Testis (tissue), 3 donors: ENCODE data around the gene PRR30. TPM values are rescaled to one million over a fixed set of nuclear protein-coding genes. Genes with fewer than 3 reads are reported as not detected.
"Not testable (repeated sequence)": the region's sequence is repeated elsewhere in the genome, so short reads cannot be mapped to it uniquely, and the experiment has no call there.

ENCODE experiments used
- DNase-seq: peaks from one replicate; pipeline ENCODE4 v3.0.0-alpha.2; 2019
- H3K27ac ChIP-seq, 2 donors: fragments of 200-600 bp; sonication (generic); one replicate each; pipeline ENCODE4 v1.5.1; 2019
- H3K27me3 ChIP-seq: fragments of 200-600 bp; sonication (generic); one replicate; pipeline ENCODE4 v1.5.1; 2019
- H3K36me3 ChIP-seq: fragments of 200-600 bp; sonication (generic); one replicate; pipeline ENCODE4 v1.5.1; 2017; ENCODE audit warnings: low read depth; ENCODE audit errors: missing control alignments
- H3K4me1 ChIP-seq: fragments of 200-600 bp; sonication (generic); one replicate; pipeline ENCODE4 v1.5.1; 2019
- H3K4me3 ChIP-seq, 2 donors: fragments of 200-600 bp; sonication (generic); one replicate each; pipeline ENCODE4 v1.5.1; 2017 to 2019
- H3K9me3 ChIP-seq: fragments of 200-600 bp; sonication (generic); one replicate; pipeline ENCODE4 v1.5.1; 2017
- POLR2A ChIP-seq: fragments of 450-650 bp; IDR thresholded peaks from one replicate; pipeline ENCODE4 v1.6.1; 2017; ENCODE audit warnings: antibody characterized with exemption, mild to moderate bottlenecking, moderate library complexity
- WGBS, 2 donors: methylation state at CpG; one replicate each; pipeline ENCODE4 v1.1.5; 2018; 5-methylcytosine and 5-hydroxymethylcytosine counted together
- intact Hi-C: fragments of 100-400 bp; cut with DNase I; formaldehyde crosslinking; loops from one replicate; pipeline ENCODE4 v1.15.1; 2023; ENCODE audit warnings: low total_unique reads
- polyA plus RNA-seq: library from polyadenylated mRNA; stranded (reverse); fragments of 350-450 nt; fragmentation: Illumina TruSeq; extraction: RNeasy Lipid Tissue Mini Kit (QIAGEN cat#74804); gene quantifications from one replicate; pipeline ENCODE4 v1.2.3, GENCODE V29; 2014; ENCODE audit warnings: low read depth, low replicate concordance; ENCODE audit not compliant: insufficient read depth
- total RNA-seq, 2 donors: library from RNA; depleted of rRNA; stranded (reverse); fragments of >200 nt; gene quantifications; one replicate each; pipeline ENCODE4 v1.2.3, GENCODE V29; 2016
- TF ChIP-seq, protein P1 (sequence below), 3 experiments: fragments of 450-650 bp in 2 of 3; fragments of 200-600 bp in 1 of 3; sonication (generic) in 1 of 3; IDR thresholded peaks; one replicate each; pipeline ENCODE4 v1.5.1; 2016 to 2019; ENCODE audit warnings: antibody characterized with exemption in 3 of 3, mild to moderate bottlenecking in 2 of 3, moderate library complexity in 1 of 3

PRR30 gene
- total and polyA plus RNA-seq, 3 donors from 2014 or later = 12.8 to 153 (median 55.4) TPM

DNA sequence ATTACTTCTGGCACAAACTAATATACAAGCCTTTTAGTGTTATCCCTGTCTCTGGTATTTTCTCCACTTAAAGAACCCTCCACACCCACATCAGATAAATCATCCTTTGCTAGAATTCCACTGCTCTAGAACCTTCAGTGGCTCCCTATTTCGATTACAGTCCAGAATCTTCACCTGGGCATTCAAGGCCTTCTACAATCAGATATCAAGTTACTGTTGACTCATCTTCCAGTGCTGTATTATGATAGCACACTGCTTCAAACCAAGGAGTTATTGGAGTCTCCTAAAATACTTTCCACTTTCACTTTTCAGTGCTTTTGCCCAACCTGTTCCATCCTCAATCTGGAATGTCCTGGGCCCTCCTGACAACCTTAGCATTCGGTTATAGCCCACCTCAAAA lies 23.7 kb downstream of the PRR30 start:
- WGBS, 2 donors = 80 to 91% methylated on average over 2 of the region's 2 CpGs
- Histone ChIP-seq H3K27ac (no peak overlapping the region), H3K36me3 (no peaks in the 10 kb centered on the region), H3K4me1 (no peaks in the 10 kb centered on the region), H3K27me3 (no peaks in the 10 kb centered on the region), H3K4me3 (no peak overlapping the region), H3K9me3 (no peaks in the 10 kb centered on the region)
- TF ChIP-seq POLR2A = no peak
- TF ChIP-seq, protein P1, sequence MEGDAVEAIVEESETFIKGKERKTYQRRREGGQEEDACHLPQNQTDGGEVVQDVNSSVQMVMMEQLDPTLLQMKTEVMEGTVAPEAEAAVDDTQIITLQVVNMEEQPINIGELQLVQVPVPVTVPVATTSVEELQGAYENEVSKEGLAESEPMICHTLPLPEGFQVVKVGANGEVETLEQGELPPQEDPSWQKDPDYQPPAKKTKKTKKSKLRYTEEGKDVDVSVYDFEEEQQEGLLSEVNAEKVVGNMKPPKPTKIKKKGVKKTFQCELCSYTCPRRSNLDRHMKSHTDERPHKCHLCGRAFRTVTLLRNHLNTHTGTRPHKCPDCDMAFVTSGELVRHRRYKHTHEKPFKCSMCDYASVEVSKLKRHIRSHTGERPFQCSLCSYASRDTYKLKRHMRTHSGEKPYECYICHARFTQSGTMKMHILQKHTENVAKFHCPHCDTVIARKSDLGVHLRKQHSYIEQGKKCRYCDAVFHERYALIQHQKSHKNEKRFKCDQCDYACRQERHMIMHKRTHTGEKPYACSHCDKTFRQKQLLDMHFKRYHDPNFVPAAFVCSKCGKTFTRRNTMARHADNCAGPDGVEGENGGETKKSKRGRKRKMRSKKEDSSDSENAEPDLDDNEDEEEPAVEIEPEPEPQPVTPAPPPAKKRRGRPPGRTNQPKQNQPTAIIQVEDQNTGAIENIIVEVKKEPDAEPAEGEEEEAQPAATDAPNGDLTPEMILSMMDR (IDR thresholded peaks at IDR 0.05) = no peak
- no peak for DNase-seq
- intact Hi-C loops = no loop called here

- H3K27ac ChIP-seq, H3K27me3 ChIP-seq, DNase-seq, H3K36me3 ChIP-seq, intact Hi-C loops, H3K9me3 ChIP-seq, H3K4me1 ChIP-seq: not testable (repeated sequence)
- H3K4me3 ChIP-seq = peak overlapping the region; percentile 26 to 27
- 51 to 55% methylated on average over 18 to 49 of the region's 49 CpGs for WGBS, 2 donors
These were observed 27.7 kb downstream of the PRR30 start for GRCh38 chr2:27111392-27112078.

DNA sequence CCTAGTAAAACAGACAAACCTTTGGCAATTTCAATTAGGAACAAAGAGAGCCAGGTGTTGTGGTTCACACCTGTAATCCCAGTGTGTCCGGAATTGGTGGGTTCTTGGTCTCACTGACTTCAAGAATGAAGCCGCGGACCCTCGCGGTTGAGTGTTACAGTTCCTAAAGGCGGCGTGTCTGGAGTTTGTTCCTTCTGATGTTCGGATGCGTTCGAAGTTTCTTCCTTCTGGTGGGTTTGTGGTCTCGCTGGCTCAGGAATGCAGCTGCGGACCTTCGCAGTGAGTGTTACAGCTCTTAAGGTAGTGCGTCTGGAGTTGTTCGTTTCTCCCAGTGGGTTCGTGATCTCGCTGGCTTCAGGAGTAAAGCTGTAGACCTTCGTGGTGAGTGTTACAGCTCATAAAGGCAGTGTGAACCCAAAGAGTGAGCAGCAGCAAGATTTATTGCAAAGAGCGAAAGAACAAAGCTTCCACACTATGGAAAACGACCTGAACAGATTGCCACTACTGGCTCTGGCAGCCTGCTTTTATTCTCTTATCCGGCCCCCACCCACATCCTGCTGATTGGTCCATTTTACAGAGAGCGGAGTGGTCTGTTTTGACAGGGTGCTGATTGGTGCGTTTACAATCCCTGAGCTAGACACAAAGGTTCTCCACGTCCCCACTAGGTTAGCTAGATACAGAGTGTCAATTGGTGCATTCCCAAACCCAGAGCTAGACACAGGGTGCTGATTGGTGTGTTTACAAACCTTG lies 28.4 kb downstream of the PRR30 start:
- 57 to 70% methylated on average over 24 of the region's 24 CpGs for WGBS, 2 donors
- H3K4me1 ChIP-seq, H3K27ac ChIP-seq, H3K27me3 ChIP-seq, H3K9me3 ChIP-seq, intact Hi-C loops, H3K36me3 ChIP-seq: not testable (repeated sequence)
- peak; percentile 64 for DNase-seq
- peak overlapping the region; percentile 26 to 27 for H3K4me3 ChIP-seq

- no peak for TF ChIP-seq POLR2A
- TF ChIP-seq, protein P1 (IDR thresholded peaks at IDR 0.05) = no peak
- 89 to 90% methylated on average over 3 of the region's 3 CpGs for WGBS, 2 donors
- no peaks in the 10 kb centered on the region for H3K27me3 ChIP-seq
- H3K9me3 ChIP-seq = no peaks in the 10 kb centered on the region
- no peak overlapping the region for H3K4me3 ChIP-seq
- no peak for DNase-seq
- intact Hi-C loops = no loop called here
- H3K27ac ChIP-seq = no peak overlapping the region
- H3K36me3 ChIP-seq = no peaks in the 10 kb centered on the region
- H3K4me1 ChIP-seq = peaks cover 7% of the 10 kb centered on the region
These were observed 30.1 kb downstream of the PRR30 start for GRCh38 chr2:27109083-27109482.

DNA sequence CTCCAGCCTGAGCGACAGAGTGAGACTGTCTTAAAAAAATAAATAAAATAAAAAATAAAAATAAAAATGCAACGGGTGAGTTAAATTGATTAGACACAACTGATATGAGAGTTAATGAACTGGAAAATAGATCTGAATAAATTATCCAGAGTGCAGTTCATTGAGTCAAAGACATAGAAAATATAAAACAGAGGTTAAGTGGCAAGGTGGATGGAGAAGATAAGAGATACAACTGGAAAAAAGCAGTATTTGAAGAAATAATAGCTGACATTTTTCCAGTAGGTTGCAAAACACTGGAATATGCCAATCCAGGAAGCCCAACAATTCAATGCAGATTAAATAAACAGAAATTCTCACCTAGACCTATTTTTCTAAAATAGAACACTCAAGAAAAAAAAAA lies 31.0 kb downstream of the PRR30 start:
- H3K36me3 ChIP-seq = no peaks in the 10 kb centered on the region
- no peak for DNase-seq
- TF ChIP-seq, protein P1 (IDR thresholded peaks at IDR 0.05) = no peak
- TF ChIP-seq POLR2A = no peak
- H3K27me3 ChIP-seq = no peaks in the 10 kb centered on the region
- H3K9me3 ChIP-seq = no peaks in the 10 kb centered on the region
- H3K4me1 ChIP-seq = peaks cover 7% of the 10 kb centered on the region
- intact Hi-C loops = no loop called here
- H3K4me3 ChIP-seq = no peak overlapping the region
- H3K27ac ChIP-seq = no peak overlapping the region
- whole genome bisulfite sequencing, 2 donors = 84 to 89% methylated on average over 2 of the region's 2 CpGs
